DMS 273 (cell line): ENCODE data around the gene ATG7.
A peak's percentile ranks its signal among the peaks of the same experiment; 100 is the strongest.

ENCODE experiments used
- DNase-seq: peaks from one replicate; lab custom pipeline; 2025; ENCODE audit not compliant: unreplicated experiment; lab: John Stamatoyannopoulos, UW

Gene ATG7

DNA sequence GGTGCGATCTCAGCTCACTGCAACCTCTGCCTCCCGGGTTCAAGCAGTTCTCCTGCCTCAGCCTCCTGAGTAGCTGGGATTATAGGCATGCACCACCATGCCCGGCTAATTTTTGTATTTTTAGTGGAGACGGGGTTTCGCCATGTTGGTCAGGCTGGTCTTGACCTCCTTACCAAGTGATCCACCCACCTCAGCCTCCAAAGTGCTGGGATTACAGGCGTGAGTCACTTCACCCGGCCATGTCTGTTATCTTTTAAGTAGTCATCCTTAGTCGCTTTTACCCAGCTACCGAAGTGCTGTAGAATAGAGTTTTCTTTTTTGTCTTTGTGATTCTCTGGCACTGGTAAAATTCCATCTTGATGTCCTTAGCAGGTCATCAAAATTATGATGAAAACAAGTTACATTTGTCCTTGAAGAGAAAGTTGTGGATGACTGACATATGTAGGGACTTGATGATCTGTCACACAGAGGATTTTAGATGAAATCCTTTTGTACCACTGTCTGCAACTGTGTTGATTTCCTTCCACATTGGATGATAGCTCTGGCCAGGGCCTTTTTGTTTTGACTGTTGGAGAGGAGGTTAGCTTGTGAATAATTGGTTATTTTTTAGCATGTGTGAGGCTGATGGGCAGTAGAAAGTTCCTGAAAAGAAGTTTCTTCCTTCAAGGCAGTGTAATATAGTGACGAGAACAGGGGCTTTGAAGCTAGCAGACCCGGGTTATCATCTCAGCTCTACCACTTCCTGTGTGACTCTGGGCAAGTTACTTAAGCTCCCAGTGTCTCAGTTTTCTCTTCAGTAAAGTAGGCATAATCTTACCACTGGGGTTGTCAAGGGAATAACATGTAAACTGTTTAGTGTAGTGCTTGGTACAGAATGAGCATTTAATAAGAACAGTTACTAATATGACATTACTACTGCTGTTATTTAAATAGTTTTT, 18.8 kb downstream of the ATG7 start:
- DNase-seq = no peak

DNA sequence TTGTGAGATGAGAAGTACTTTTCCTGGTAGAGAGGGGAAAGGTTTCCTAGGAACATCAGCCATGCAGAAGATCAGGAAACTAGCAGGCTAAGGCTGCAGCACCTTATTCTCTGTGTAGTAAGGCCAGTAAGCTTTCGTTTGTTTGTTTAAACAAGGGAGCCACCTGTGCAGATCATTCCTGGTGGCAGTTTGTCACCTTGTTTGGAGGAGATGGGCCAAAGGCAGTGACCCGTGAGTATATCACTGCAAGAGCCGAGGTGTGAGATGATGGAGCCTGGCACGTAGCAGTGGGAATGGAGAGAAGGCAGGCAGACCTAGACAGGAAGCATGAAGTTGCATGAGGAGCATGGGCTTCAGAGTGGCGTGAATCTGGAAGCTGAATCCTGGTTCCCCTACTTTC, 19.6 kb downstream of the ATG7 start:
- no peak for DNase-seq

DNA sequence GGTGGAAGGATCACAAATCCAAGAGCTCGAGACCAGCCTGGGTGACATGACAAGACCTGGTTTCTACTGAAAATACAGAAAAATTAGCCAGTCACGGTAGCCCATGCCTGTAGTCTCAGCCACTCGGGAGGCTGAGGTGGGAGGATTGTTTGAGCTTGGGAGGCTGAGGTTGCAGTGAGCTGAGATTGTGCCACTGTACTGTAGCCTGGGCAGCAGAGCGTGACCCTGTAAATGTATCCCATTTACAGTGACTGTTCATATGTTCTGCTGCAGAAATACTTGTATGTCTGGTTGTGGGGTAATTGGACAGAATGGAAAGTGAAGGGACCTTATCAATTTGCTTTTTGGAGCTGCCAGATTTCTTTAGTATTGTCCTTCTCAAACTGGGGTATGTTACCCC, 24.9 kb downstream of the ATG7 start:
- DNase-seq = no peak

DNA sequence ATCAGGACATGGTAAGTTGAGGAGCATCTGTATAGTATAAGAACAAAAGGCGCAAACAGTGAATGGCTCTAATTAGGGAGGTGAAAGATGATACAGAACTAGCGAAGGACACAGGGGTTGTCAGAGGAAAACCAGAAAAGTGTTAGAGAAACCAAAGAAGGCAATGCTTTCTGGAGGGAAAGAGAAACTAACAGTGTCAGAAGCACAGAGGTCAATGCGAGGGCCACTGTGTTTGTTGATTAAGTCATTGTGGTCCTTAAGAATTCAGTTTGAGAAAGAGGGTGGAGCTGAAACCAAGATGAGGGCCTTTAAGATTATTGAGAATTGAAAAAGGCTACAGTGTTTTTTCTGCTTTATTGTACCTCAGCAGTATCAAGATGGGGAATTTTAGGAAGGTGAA, 28.8 kb downstream of the ATG7 start:
- DNase-seq = no peak

DNA sequence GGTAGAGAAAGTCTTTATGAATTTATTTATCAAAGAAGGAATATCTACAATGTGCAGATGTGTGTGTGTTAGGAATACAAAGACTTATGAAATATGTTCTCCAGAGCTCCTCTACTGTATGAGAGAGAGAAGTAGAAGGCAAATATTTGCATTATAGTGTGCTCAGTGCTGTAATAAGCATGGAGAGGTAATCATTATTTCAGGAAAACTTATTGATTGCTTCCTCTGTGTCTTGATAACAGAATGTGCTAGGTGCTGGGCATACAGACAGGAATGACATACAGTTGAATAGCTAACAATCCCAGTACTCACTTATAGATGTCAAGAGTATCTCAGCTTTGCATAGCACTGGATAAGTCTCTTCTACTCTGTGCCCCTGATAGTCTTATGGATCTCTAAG, 30.2 kb downstream of the ATG7 start:
- DNase-seq = no peak

DNA sequence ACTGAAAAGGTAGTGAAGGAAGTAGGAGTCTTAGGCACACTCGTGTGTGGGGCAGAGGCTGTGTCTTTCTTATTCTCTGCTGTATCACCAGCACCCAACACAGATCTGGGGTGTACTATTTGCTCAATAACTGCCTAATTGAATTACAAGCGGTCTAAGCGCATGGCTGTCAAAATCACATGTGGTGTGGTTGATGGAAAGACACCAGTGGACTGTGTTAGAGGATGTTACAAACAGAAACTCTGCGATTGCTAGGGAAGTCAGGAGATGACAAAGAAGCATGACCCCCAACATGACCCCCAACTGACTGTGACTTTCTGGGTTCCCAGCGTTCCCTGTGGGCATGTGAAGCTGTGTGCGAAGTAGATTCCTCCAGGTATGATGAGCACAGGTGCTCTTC, 32.0 kb downstream of the ATG7 start:
- DNase-seq = no peak

DNA sequence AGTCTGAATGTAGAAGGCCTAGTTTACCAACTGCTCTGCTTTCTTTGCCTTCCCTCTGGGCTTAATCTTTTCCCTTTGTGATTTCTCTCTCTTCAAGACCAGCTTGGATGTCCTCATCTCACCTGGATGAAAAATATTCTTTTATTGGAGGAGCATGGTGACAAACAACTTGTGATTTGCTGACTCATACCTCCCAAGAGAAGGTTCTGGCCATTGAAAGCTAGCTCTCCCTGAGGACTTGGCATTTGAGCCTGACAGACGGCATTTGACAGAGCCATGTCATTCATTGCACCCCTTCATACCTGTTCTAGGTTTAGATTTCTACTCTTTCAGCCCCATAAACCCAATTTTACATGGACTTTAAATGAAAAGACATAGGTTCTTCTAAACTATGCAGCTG, 33.3 kb downstream of the ATG7 start:
- no peak for DNase-seq

DNA sequence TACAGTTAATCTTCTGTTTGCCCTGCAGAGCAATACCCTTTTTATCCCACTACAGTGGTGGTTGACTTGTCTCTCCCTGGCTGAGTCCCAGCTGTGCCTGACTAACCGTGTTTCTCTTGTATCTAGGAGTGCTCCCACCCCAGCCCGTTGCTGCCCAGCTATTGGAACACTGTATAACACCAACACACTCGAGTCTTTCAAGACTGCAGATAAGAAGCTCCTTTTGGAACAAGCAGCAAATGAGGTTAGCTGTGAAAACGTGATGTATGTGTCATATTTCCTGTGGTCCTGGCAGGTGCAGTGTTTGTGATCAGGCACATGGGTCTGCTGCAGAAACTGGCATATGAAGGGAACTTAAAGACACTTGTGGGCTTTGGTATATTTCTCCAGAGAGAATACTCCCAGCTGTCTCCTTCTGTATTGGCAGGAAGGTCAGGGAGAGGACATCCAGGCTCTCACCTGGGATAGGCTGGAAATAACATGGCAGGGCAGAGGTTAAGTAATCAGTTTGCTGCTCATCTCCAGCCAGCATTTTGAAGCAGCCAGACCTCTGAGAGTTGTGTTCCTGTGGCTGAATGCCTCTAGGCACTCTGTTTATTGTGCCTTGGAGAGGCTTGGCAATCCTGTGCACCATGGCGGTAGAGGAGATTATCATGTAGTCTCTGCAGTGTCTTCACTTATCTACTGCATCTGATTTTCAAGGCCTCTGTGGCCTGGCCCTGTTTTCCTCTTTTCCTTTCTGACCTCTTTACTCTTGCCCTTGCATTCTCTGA, 34.8 kb downstream of the ATG7 start:
- DNase-seq = no peak

DNA sequence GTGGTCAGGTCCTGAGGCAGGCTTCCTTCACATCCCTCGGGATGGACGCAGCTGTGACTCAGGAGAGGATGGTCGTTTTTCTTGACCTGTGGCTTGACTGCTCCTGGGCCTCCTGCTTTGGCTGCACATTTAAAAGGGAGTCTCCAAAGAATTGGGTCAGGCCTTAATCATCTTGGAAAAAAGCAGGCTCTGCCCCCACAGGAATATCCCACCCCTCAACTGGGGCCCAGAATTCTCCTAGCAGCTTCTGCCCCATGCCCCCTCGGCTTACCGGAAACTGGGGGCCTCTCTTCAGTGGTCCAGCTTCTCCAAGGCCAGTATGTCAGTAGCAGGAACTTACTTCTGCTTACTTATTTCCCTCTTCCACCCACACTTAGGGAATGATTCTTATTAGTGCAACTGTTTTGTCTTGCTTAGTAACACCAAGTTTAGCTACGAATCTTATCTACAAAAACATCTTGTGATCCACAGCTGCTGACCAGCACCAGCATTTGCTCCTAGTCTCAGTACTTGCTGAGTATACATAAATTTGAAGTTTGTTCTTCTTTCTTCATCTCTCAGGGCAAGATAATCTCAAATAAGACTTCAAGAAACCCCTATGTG, 35.7 kb downstream of the ATG7 start:
- DNase-seq = no peak

DNA sequence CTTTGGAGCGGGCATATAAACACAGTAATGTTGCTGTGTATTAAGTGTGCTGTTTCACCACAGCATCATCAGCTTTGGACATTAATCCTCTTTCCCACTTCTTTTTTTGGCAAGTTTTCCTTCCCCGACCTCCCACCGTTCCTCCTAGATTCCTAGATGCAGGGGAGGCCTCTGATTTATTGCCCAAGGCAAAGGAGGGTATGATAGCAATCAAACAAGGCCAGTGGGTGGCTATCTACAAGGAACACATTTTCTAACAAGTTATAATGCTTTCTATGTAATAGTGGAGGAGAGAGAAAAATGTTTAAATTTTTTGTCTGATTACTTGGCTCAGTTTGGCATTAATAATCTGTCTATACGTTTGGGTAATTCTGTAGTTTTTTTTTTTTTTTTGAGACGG, 38.1 kb downstream of the ATG7 start:
- DNase-seq = no peak

DNA sequence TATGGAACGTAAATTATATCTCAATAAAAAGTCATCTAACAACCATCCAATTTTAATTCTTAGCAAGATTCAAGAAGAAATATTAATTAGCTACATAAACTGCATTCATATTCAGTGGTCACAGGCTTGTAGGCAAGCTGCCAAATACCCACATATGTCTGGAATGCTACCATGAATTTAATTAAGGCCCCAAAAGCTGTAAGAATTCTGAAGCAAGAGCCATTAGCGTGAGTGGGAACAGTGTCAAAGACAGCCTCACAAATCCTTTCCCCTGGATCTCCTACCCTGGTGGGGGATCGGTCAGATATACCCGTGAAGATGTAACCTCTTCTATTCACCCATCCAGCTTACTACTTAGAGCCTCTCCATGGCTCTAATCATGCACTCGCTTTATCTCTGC, 40.0 kb downstream of the ATG7 start:
- peak; percentile 18 for DNase-seq

DNA sequence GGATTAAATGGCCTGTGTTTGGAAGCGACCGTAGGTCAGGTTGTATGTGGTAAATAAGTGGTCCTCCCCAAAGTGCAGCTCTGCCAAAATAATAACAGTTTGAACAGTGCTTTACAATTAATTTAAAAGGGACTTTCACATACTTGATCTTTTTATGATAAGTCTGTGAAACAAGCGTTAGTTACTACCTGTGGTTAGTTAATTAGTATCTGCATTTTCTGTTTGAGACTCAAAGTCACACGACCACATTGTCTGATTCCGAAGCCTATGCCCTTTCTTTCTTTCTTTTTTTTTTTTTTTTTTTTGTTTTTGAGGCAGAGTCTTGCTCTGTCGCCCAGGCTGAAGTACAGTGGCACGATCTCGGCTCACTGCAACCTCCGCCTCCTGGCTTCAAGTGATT, 45.1 kb downstream of the ATG7 start:
- DNase-seq = no peak

DNA sequence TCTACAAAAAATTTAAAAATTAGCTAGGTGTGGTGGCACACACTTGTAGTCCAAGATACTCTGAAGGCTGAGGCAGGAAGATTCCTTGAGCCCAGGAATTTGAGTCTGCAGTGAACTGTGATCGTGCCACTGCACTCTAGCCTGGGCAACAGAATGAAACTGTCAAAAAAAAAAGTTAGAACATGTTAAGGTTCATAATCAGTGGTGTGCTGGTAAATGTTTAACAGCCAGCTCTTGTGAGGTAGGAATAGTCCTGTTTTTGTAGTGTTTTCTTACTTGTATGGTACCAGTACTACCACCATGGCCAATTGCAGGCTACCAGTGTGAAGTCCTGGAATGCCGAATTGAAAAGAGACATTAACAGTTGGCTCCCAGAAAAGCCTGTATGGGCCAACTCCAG, 50.7 kb downstream of the ATG7 start:
- no peak for DNase-seq

DNA sequence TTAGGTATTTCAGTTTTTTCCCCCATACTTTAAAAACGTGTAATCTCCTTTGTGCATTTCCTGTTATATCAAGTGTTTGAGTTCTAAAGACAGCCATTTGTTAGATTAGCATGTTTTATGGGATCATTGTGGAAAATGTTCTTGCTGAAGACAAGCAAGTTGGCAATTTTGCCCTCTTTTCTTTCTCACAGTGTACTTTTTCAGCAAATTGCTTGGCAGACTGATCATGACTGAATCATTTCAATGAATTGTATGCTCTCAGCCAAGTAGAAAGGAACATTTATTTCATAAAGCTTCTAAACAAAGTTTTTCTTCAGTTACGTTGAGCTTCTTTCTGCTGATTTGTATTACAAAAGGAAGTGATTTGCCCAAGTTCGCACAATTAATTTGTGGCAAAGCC, 51.6 kb downstream of the ATG7 start:
- DNase-seq = no peak

DNA sequence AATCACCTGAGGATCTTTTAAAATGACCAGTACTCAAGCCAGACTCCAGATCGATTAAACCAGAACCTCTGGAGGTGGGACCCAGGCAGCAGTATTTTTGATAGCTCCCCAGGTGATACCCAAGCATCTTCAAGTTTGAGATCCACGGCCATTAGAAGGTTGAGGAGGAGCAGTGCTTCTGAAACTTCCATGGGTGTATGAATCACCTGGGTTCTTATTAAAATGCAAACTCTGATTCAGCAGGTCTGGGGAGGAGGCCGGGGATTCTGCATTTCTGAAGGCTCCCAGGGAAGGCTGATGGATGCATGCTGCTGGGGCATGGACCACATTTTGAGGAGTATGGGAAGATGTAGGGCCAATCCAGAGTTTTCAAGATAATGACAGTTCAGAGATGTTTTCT, 55.4 kb downstream of the ATG7 start:
- DNase-seq = no peak

DNA sequence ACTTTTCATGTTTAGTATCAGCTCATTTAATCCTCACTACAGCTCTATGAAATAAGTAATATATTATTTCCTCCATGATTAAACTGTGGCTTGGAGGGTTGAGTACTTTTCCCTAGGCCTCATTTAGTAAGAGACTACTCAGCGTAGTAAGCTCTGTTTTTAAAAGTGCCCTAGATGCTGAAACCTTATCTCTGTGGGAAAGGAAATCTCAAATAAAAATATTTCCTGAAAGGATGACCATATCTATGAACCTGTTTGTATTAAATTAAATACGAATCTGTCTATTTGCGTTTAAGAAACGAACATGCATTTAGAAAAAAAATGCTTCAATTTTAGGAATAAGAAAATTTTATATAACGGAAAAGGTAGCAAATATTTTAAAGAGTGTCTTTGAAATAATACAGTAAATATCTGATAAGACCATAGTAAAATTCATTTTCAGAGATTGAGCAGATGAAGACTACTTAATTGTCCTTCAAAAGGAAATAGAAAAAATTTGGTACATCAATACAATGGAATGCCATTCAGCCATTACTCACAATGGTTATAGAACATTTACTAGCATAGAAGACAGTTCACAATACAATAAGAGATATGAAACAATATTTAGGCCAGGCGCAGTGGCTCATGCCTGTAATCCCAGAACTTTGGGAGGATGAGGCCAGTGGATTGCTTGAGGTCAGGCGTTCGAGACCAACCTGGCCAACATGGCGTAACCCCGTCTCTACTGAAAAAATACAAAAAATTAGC, 56.2 kb downstream of the ATG7 start:
- DNase-seq = no peak

DNA sequence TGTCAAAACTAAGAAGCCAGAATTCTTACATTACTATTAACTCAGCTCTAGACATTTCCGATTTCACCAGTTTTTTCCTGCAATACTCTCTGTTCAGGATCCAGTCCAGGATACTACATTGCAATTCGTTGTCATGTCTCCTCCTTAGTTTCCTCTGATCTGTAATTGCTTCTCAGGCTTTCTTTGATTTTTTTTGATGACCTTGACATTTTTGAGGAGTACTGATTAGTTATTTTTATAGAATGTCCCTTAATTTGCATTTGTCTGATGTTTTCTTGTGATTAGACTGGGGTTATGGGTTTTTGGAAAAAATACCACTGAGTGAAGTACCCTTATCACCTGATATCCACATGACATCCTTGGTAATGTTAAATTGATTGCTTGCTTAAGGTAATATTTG, 57.6 kb downstream of the ATG7 start:
- DNase-seq = no peak

DNA sequence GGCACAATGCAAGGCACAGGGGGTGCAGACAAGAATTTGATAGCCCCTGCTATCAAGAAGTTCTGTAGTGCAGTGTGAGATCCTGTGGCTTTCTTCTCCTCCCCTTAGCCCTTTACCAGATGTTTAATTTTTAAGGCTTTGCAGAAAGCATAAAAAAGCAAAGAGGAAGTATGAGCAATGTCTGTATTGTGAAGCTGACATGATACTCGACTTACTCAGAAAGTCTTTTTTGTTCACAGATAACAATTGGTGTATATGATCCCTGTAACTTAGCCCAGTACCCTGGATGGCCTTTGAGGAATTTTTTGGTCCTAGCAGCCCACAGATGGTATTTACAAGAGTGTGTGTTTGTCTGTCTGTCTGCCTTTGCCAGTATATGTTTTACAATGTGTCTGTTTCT, 58.9 kb downstream of the ATG7 start:
- no peak for DNase-seq

DNA sequence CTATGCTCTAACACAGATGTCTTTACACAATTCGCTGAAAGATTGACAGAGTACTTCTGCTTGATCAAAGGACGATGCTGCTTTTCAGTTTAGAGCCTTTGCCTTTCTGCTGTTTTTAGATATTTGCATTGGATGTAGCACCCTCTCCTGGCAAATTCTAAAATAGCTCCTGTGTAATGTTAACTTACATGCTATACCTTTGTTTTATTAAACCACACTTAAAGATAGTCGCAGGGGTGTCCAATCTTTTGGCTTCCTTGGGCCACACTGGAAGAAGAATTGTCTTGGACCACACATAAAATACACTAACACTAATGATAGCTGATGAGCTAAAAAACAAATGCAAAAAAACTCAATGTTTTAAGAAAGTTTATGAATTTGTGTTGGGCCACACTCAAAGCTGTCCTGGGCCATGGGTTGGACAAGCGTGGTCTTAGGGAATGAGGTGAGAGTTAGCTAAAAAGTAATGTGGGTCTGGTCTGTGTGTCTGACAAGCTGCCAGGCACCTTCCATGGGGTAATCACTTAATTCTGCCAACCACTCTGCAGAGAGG, 62.9 kb downstream of the ATG7 start:
- DNase-seq = peak; percentile 65

DNA sequence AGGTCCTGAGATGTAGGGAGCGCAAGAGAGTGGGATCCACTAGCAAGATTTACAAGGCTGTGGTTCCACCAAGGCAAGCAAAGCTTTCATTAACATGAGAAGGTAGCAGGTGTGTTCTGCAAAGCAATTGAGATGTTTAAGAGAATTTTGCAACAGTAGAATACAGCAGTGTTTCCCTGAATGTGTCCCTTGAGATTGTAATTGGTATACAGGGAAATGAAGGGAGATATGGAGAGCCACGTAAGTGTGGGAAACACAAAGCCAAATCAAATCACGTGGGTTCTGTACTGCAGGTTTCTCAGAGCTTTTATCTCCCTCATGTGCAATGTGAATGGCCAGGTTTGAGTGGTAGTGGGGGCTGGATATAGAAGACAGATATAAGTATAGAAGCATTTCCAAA, 67.3 kb downstream of the ATG7 start:
- no peak for DNase-seq

DNA sequence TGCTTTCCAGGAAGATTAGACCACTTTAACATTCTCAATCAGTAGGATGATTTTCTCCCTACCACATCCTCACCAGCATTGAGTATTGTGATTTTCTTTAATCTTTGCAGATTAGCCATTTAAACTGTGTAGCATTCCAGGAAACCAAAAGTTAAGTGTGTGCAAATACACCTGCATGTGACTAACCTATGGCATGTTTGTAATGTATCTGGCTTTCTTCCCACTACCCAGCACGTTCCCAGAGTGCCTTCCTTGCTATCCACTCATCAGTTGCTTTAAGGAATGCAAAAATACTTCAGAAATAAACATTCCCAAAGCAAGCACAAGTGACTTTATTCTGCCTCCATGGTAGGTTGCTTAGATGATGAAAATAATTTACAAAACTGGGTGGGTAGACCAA, 74.2 kb downstream of the ATG7 start:
- DNase-seq = no peak
